HEK293T (cell line): ENCODE results near the gene CHST11.

Experiments
- BHLHE40 ChIP-seq: fragments of 450-650 bp; IDR thresholded peaks from 2 replicates; pipeline ENCODE4 v1.6.1; 2016; ENCODE audit warnings: mild to moderate bottlenecking, moderate library complexity, borderline replicate concordance
- ELF4 ChIP-seq: fragments of 450-650 bp; IDR thresholded peaks from 2 replicates; pipeline ENCODE4 v1.6.1; 2017; ENCODE audit warnings: antibody characterized with exemption
- HDGF ChIP-seq: fragments of 450-650 bp; IDR thresholded peaks from 2 replicates; pipeline ENCODE4 v1.6.1; 2017; ENCODE audit warnings: antibody characterized with exemption, borderline replicate concordance
- PKNOX1 ChIP-seq: fragments of 450-650 bp; IDR thresholded peaks from 2 replicates; pipeline ENCODE4 v1.6.1; 2016
- SP1 ChIP-seq: fragments of 450-650 bp; IDR thresholded peaks from 2 replicates; pipeline ENCODE4 v1.6.1; 2017
- TARDBP ChIP-seq: fragments of 450-650 bp; IDR thresholded peaks from 2 replicates; pipeline ENCODE4 v1.6.1; 2016

GRCh38 chr12:104583301-104583700 lies 126.6 kb downstream of the CHST11 start:
- TF ChIP-seq BHLHE40 = no peak
- TF ChIP-seq PKNOX1 = no peak
- TF ChIP-seq TARDBP = no peak
- no peak for TF ChIP-seq ELF4
- no peak for TF ChIP-seq SP1
- TF ChIP-seq HDGF = no peak
